ENCODE measurements around the gene IL36G. TPM values are rescaled to one million over a fixed set of nuclear protein-coding genes. Genes with fewer than 3 reads are reported as not detected.
A peak's percentile ranks its signal among the peaks of the same experiment; 100 is the strongest.

The IL36G gene
- polyA plus RNA-seq, 1 donor (not counting 4 experiments of a cell fraction or from before 2014, with no cell fraction given): 20.2 TPM

DNA sequence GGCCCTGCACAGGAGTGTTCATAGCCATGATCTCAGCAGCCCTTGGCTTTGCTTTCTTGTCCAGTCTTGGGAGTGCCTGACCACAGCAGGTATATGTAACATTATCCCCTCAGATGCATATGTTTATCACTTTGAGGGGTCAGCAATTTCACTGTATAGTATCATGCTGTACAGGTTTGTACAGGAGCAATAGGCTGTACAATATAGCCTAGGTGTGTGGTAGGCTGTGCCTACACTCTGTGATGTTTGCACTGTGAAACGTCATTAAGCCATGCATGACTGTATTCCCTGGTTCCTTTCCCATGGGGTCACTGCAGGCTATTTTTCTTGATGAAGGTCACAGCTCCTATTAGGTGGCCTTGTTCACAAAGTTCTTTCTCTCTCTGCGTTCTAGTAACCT is 4.7 kb upstream of the IL36G start:
- Histone ChIP-seq H3K9me3 (ENCODE audit: control insufficient read depth, low read depth, low read length) (no peaks in the 10 kb centered on the region), H3K4me2 (ENCODE audit: control insufficient read depth, extremely low read depth, insufficient read depth, low read depth, low read length) (peak overlapping the region; percentile 71), H2AFZ (ENCODE audit: control insufficient read depth, low read length) (no peak overlapping the region), H3K27me3 (ENCODE audit: control insufficient read depth, extremely low read depth, insufficient read depth, low read length) (no peaks in the 10 kb centered on the region), H3K36me3 (ENCODE audit: control insufficient read depth in 2 of 2, extremely low read depth in 1 of 2, insufficient read depth in 2 of 2, low read length in 2 of 2) (no peaks in the 10 kb centered on the region), H3K9ac (ENCODE audit: control insufficient read depth, extremely low read depth, insufficient read depth, low read length) (no peak overlapping the region), H3K79me2 (ENCODE audit: control insufficient read depth, insufficient read depth, low read length) (no peaks in the 10 kb centered on the region), H3K4me3 (ENCODE audit: control insufficient read depth in 2 of 3, extremely low read depth in 1 of 3, insufficient read depth in 2 of 3, low read depth in 1 of 3, low read length in 3 of 3) (no peak overlapping the region), H3K9me1 (ENCODE audit: control insufficient read depth, extremely low read depth, insufficient read depth, low read length) (no peaks in the 10 kb centered on the region), H3K27ac (ENCODE audit: control insufficient read depth, insufficient read depth, low read length) (peak overlapping the region; percentile 75), H4K20me1 (ENCODE audit: control insufficient read depth, extremely low read depth, insufficient read depth, low read length) (no peaks in the 10 kb centered on the region), H3K4me1 (ENCODE audit: control insufficient read depth, extremely low read depth, insufficient read depth, low read length) (peaks cover 28% of the 10 kb centered on the region)
- FAIRE-seq (no peak), DNase-seq (ENCODE audit: low read depth, low spot score) (no peak)
- dilution Hi-C loops (cut with MboI; ENCODE audit: extremely low pct_ligation_motif_present, low sequenced_read_pairs): no loop called here
- TF ChIP-seq EZH2 (IDR thresholded peaks at IDR 0.05; ENCODE audit: low read length): no peak
- TF ChIP-seq, protein P1, sequence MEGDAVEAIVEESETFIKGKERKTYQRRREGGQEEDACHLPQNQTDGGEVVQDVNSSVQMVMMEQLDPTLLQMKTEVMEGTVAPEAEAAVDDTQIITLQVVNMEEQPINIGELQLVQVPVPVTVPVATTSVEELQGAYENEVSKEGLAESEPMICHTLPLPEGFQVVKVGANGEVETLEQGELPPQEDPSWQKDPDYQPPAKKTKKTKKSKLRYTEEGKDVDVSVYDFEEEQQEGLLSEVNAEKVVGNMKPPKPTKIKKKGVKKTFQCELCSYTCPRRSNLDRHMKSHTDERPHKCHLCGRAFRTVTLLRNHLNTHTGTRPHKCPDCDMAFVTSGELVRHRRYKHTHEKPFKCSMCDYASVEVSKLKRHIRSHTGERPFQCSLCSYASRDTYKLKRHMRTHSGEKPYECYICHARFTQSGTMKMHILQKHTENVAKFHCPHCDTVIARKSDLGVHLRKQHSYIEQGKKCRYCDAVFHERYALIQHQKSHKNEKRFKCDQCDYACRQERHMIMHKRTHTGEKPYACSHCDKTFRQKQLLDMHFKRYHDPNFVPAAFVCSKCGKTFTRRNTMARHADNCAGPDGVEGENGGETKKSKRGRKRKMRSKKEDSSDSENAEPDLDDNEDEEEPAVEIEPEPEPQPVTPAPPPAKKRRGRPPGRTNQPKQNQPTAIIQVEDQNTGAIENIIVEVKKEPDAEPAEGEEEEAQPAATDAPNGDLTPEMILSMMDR (optimal IDR thresholded peaks at IDR 0.05 in 1 of 3, IDR thresholded peaks at IDR 0.05 in 1 of 3, conservative IDR thresholded peaks at IDR 0.05 in 1 of 3; ENCODE audit: extremely low read depth in 1 of 3, insufficient read depth in 2 of 3, low read length in 3 of 3): no peak

DNA sequence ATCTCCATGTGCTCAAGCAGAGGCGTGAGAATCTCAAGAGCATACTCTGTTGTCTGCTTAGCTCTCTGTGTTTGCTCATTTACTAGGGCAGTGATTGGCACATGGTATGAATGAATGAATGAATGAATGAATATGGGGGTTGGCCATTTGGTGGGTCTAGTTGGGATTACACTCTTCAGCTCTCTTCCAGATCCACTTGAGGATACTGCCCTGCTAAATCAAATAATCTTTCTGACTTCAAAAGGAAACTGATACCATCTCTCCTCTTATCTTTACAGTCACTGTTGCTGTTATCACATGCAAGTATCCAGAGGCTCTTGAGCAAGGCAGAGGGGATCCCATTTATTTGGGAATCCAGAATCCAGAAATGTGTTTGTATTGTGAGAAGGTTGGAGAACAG is 1.9 kb downstream of the IL36G start:
- peaks cover 10% of the 10 kb centered on the region for H3K4me1 ChIP-seq (ENCODE audit: control insufficient read depth, extremely low read depth, insufficient read depth, low read length)
- DNase-seq (ENCODE audit: low read depth, low spot score) (no peak), FAIRE-seq (no peak)
- no peak overlapping the region for H3K4me2 ChIP-seq (ENCODE audit: control insufficient read depth, extremely low read depth, insufficient read depth, low read depth, low read length)
- dilution Hi-C loops (cut with MboI; ENCODE audit: extremely low pct_ligation_motif_present, low sequenced_read_pairs): no loop called here
- no peaks in the 10 kb centered on the region for H3K27me3 ChIP-seq (ENCODE audit: control insufficient read depth, extremely low read depth, insufficient read depth, low read length)
- no peak for TF ChIP-seq EZH2 (IDR thresholded peaks at IDR 0.05; ENCODE audit: low read length)
- TF ChIP-seq, protein P1 (optimal IDR thresholded peaks at IDR 0.05 in 1 of 3, IDR thresholded peaks at IDR 0.05 in 1 of 3, conservative IDR thresholded peaks at IDR 0.05 in 1 of 3; ENCODE audit: extremely low read depth in 1 of 3, insufficient read depth in 2 of 3, low read length in 3 of 3): no peak
- H3K4me3 ChIP-seq (ENCODE audit: control insufficient read depth in 2 of 3, extremely low read depth in 1 of 3, insufficient read depth in 2 of 3, low read depth in 1 of 3, low read length in 3 of 3): no peak overlapping the region
- H3K36me3 ChIP-seq (ENCODE audit: control insufficient read depth in 2 of 2, extremely low read depth in 1 of 2, insufficient read depth in 2 of 2, low read length in 2 of 2): peaks cover 0 to 1% of the 10 kb centered on the region in 2 experiments
- H3K9me3 ChIP-seq (ENCODE audit: control insufficient read depth, low read depth, low read length): no peaks in the 10 kb centered on the region
- H3K27ac ChIP-seq (ENCODE audit: control insufficient read depth, insufficient read depth, low read length): no peak overlapping the region
- H3K9ac ChIP-seq (ENCODE audit: control insufficient read depth, extremely low read depth, insufficient read depth, low read length): no peak overlapping the region
- H3K9me1 ChIP-seq (ENCODE audit: control insufficient read depth, extremely low read depth, insufficient read depth, low read length): no peaks in the 10 kb centered on the region
- H4K20me1 ChIP-seq (ENCODE audit: control insufficient read depth, extremely low read depth, insufficient read depth, low read length): no peaks in the 10 kb centered on the region
- H3K79me2 ChIP-seq (ENCODE audit: control insufficient read depth, insufficient read depth, low read length): no peaks in the 10 kb centered on the region
- no peak overlapping the region for H2AFZ ChIP-seq (ENCODE audit: control insufficient read depth, low read length)
